K562 (cell line): ENCODE results near the gene PLEKHG5.

Experiments
- CTCF ChIP-seq, 3 experiments: IDR thresholded peaks in 2 of 3; conservative IDR thresholded peaks in 1 of 3; 2 replicates each; pipeline ENCODE4 v1.5.1; 2011 to 2012; ENCODE audit warnings: low read length in 3 of 3, mild to moderate bottlenecking in 3 of 3, control low read depth in 2 of 3, improper control_type of control experiment in 1 of 3, inconsistent platforms in 1 of 3, low read depth in 1 of 3, mixed read lengths in 1 of 3, moderate library complexity in 1 of 3; ENCODE audit not compliant: insufficient read depth in 2 of 3
- PHF8 ChIP-seq: fragments of 200-600 bp; sonication (generic); IDR thresholded peaks from 2 replicates; pipeline ENCODE4 v1.6.1; 2012; ENCODE audit warnings: mixed run types, mild to moderate bottlenecking, inconsistent platforms, low read length, moderate library complexity, borderline replicate concordance
- RAD21 ChIP-seq, 2 experiments: fragments of 250-450 bp in 1 of 2; fragments of 450-650 bp in 1 of 2; sonication (Bioruptor Pico) in 1 of 2; formaldehyde crosslinking in 1 of 2; IDR thresholded peaks in 1 of 2; conservative IDR thresholded peaks in 1 of 2; 2 replicates each; pipeline versions ENCODE4 v1.4.0 to v1.8.0; 2020 to 2022; ENCODE audit warnings: mild to moderate bottlenecking in 2 of 2, moderate library complexity in 1 of 2
- RCOR1 ChIP-seq, 2 experiments: IDR thresholded peaks; 2 replicates each; pipeline ENCODE4 v1.6.1; 2012; ENCODE audit warnings: low read depth in 2 of 2, low read length in 2 of 2, borderline replicate concordance in 1 of 2, improper control_type of control experiment in 1 of 2
- SIN3A ChIP-seq, 2 experiments: fragments of 150-350 bp in 1 of 2; IDR thresholded peaks; 2 replicates each; pipeline ENCODE4 v1.6.1; 2011 to 2016; ENCODE audit warnings: borderline replicate concordance in 2 of 2, low read depth in 2 of 2, low read length in 2 of 2, mild to moderate bottlenecking in 2 of 2, moderate library complexity in 2 of 2; ENCODE audit not compliant: control insufficient read depth in 1 of 2
- SMARCC2 ChIP-seq: fragments of 450-650 bp; IDR thresholded peaks from 2 replicates; pipeline ENCODE4 v1.6.1; 2017; ENCODE audit warnings: antibody characterized with exemption, moderate library complexity, mild to moderate bottlenecking, low read depth
- TRIM28 ChIP-seq: fragments of 450-650 bp; IDR thresholded peaks from 2 replicates; pipeline ENCODE4 v1.6.1; 2017
- ZNF253 ChIP-seq: fragments of 250-450 bp; sonication (Bioruptor Pico); conservative IDR thresholded peaks from 2 replicates; pipeline ENCODE4 v1.6.1; 2021; ENCODE audit warnings: mild to moderate bottlenecking
- ZZZ3 ChIP-seq: fragments of 450-650 bp; IDR thresholded peaks from 2 replicates; pipeline ENCODE4 v1.6.1; 2016; ENCODE audit warnings: antibody characterized with exemption, mild to moderate bottlenecking, moderate library complexity
- TF ChIP-seq, protein P1 (sequence below): fragments of 450-650 bp; IDR thresholded peaks from 2 replicates; pipeline ENCODE4 v1.6.1; 2016; ENCODE audit warnings: low read depth

GRCh38 chr1:6441586-6441985, 49.9 kb downstream of the PLEKHG5 start:
- TF ChIP-seq TRIM28 (no peak), RCOR1 (IDR thresholded peaks at IDR 0.05; ENCODE audit: borderline replicate concordance in 1 of 2, low read depth in 2 of 2, low read length in 2 of 2) (no peak), RAD21 (CRISPR knock-in tag; conservative IDR thresholded peaks at IDR 0.05 in 1 of 2, IDR thresholded peaks at IDR 0.05 in 1 of 2) (no peak), CTCF (IDR thresholded peaks at IDR 0.05 in 2 of 3, conservative IDR thresholded peaks at IDR 0.05 in 1 of 3; ENCODE audit: insufficient read depth in 2 of 3, low read depth in 1 of 3, low read length in 3 of 3) (no peak), PHF8 (no peak), SMARCC2 (no peak), ZNF253 (CRISPR knock-in tag) (no peak), ZZZ3 (no peak), SIN3A (IDR thresholded peaks at IDR 0.05; ENCODE audit: borderline replicate concordance in 2 of 2, control insufficient read depth in 1 of 2, low read depth in 2 of 2, low read length in 2 of 2) (no peak)
- TF ChIP-seq, protein P1, sequence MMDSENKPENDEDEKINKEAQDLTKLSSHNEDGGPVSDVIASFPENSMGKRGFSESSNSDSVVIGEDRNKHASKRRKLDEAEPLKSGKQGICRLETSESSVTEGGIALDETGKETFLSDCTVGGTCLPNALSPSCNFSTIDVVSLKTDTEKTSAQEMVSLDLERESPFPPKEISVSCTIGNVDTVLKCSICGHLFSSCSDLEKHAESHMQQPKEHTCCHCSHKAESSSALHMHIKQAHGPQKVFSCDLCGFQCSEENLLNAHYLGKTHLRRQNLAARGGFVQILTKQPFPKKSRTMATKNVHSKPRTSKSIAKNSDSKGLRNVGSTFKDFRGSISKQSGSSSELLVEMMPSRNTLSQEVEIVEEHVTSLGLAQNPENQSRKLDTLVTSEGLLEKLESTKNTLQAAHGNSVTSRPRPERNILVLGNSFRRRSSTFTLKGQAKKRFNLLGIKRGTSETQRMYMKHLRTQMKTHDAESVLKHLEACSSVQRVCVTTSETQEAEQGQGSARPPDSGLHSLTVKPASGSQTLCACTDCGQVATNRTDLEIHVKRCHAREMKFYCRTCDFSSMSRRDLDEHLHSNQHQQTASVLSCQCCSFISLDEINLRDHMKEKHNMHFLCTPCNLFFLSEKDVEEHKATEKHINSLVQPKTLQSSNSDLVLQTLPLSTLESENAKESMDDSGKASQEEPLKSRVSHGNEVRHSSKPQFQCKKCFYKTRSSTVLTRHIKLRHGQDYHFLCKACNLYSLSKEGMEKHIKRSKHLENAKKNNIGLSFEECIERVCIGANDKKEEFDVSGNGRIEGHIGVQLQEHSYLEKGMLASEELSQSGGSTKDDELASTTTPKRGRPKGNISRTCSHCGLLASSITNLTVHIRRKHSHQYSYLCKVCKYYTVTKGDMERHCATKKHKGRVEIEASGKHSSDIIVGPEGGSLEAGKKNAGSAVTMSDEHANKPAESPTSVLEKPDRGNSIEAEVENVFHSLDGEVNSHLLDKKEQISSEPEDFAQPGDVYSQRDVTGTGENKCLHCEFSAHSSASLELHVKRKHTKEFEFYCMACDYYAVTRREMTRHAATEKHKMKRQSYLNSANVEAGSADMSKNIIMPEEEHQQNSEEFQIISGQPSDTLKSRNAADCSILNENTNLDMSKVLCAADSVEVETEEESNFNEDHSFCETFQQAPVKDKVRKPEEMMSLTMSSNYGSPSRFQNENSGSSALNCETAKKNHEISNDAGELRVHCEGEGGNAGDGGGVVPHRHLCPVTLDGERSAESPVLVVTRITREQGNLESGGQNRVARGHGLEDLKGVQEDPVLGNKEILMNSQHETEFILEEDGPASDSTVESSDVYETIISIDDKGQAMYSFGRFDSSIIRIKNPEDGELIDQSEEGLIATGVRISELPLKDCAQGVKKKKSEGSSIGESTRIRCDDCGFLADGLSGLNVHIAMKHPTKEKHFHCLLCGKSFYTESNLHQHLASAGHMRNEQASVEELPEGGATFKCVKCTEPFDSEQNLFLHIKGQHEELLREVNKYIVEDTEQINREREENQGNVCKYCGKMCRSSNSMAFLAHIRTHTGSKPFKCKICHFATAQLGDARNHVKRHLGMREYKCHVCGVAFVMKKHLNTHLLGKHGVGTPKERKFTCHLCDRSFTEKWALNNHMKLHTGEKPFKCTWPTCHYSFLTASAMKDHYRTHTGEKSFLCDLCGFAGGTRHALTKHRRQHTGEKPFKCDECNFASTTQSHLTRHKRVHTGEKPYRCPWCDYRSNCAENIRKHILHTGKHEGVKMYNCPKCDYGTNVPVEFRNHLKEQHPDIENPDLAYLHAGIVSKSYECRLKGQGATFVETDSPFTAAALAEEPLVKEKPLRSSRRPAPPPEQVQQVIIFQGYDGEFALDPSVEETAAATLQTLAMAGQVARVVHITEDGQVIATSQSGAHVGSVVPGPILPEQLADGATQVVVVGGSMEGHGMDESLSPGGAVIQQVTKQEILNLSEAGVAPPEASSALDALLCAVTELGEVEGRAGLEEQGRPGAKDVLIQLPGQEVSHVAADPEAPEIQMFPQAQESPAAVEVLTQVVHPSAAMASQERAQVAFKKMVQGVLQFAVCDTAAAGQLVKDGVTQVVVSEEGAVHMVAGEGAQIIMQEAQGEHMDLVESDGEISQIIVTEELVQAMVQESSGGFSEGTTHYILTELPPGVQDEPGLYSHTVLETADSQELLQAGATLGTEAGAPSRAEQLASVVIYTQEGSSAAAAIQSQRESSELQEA: no peak
